Stimulated activated CD8-positive, alpha-beta memory T cell treated with anti-CD3 and anti-CD28 coated beads, Interleukin-7, amount 100 ng/mL, for 48 hours (primary cell): ENCODE results near the gene FOXR1.

Source experiments
- DNase-seq, 2 donors: peaks; one replicate each; pipeline ENCODE4 v3.0.0-alpha.2; 2020; ENCODE audit warnings: low read depth in 1 of 2; ENCODE audit errors: extremely low read depth in 1 of 2

FOXR1 gene

GRCh38 chr11:119025099-119025473, 53.5 kb downstream of the FOXR1 start:
- no peak for DNase-seq

DNA sequence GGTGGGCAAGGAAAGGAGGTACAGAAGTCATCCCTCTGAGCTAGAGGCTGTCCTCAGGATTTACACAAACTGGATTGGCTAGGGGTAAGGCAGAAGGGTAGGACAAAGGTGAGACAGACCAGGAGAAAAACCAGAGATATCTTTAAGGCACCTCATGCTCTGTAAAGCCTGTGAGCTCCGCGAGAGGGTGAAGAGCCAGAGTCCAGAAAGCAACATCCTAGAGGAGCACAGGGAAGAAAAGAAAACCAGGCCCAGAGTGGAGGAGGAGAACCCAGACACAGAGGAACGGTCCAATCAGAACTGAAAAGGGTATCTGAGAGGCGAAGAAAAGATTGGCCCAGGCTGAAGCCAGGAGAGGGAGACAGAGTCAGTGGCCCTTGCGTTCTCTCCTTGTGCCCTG, 54.0 kb downstream of the FOXR1 start:
- DNase-seq: no peak

DNA sequence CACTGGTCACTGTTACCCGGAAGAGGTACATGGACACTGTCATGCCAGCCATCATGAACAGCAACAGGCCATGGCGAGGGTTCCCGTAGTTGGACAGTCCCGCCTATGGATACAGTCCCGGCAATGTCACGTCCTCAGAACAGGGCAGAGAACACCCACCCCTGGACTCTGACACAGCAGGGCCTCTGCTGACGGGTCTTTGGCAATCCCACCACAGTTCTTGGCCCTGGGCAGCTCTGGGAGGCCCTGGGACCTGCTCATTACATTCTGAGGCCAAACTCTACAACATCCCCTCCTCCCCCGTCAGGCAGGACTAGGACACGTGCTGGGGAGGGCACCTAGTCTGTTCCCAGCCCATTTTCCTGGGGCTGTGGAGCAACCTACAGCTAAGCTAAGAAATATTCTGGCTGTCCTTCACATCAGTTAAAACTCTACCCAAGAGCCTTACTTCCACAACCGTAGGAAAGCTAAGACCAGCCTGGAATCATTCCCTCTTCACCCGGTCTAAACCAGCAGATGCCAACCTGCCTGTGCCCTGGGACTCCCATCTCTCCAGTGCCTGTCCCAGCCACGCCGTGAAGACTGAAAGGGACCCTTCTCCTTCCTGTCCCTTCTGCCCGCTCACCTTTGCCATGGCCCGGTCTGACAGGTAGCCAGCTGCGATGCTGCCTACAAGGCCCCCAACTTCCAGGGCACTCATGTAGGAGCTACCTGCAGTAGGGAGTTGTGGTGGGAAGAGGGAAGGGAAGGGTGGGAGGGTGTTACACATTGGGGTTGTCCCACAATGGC, 54.6 kb downstream of the FOXR1 start:
- DNase-seq: no peak

DNA sequence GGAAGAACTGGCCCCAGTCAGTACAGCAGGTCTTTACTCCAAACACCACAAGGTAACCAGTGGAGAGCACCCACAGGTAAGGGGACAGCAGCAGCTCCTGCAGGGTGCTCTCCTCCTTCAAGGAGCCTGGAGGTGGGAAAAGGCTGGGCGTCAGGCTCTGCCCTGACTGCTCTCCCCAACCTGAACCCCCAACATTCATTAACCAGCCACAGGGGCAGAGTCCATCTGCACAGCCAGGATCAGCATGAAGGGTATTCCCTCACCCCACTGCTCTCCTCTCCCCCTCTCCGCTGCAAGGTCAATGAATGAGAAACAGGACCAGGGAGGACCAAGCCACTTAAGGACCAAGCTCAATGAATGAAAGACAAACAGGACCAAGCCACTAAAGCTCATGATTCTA, 55.4 kb downstream of the FOXR1 start:
- DNase-seq: no peak

DNA sequence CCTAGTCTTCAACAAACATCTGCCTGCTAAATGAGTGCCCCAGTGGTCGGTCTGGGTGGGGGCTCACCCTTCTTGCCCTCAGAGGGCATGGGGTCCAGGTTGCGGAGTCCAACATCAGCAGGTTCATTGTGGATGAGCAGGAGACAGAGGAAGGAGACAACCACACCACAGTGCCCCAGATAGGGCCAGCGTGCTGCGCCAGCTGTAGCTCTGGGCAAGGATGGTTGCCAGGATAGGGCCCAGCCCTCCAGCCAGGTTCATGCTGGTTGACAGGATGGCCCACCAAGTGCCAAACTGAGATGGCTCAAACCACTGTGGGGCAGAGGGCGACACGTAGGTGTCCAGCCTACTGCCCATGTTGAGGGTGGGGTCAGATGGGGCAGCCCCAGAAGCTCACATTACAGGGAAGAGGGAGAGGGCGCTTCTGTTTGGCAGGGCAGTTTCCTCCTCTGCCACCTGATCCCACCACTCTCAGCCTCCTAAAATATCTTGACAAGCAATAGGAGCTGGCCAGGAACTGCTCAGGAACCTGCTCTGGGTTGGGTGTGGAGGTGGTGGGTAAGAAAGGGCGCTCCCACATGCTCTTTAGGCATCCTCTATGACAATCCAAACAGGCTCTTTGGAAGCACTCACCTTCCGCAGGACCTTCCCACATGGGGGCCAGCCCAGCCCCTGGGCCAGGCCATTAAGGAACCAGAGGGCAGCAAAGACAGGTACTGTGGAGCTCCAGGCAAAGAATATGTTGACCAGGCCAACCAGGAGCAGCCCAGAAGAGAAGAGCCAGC, 56.2 kb downstream of the FOXR1 start:
- DNase-seq: no peak

GRCh38 chr11:119028346-119029068, 56.9 kb downstream of the FOXR1 start:
- DNase-seq: no peak

DNA sequence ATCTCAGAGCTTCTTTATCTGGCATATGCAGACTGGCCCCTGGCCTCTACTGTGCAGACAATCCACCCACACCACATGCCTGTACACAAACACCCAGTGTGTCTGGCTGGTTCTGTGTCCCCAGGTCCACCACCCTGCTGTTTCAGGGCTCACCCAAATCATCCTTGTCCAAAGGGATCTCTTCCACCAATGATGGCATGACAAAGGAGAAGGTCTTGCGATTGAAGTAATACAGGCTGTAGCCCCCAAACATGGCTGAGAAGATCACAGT, 57.4 kb downstream of the FOXR1 start:
- no peak for DNase-seq

DNA sequence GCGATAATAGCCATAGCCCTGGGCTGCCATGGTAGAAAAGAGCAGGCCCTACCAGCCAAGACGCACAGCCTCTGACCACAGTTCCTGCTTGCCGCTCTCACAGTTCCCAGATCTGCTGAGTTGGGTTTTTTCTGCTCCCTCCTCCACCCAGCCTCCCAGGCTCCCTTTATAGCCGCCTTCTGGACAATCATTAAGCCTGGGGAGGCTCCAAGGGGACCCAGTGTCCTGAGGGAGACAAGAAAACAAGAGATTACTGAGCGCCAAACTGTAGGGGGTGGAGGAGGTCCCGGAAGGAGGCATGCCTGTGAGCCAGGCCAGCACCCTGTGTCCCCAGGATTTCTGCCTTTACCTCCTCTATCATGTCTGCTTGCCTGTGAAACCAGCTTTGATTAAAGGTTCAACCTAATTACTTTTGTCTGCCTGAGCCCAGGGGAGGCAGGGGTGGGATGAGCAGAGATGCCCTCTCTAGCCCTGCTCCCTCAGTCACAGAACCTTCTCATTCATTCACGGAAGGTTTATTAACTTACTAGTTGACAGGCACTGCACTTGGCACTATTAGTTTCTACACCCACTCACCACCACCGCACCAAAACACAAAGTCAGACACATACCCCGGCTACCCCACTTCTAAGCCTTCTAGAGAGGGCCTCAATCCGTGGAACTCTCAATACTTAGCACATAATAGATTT, 57.9 kb downstream of the FOXR1 start:
- DNase-seq: peak; percentile 9 to 16

DNA sequence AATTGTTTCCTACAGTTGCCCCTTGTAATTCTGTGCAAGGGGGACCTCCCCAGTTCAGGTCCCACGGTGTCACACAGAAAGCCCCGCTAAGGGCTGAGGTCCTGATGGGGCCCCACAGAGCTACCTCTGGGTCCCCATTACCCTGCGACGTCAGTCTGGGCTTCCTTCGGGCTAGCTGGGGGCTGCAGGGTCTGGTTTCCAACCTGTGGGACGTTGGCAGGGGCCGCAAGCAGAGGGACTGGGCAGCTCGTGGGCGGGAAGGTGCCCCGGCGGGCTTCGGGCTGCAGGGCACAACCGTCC, 58.4 kb downstream of the FOXR1 start:
- DNase-seq: no peak

DNA sequence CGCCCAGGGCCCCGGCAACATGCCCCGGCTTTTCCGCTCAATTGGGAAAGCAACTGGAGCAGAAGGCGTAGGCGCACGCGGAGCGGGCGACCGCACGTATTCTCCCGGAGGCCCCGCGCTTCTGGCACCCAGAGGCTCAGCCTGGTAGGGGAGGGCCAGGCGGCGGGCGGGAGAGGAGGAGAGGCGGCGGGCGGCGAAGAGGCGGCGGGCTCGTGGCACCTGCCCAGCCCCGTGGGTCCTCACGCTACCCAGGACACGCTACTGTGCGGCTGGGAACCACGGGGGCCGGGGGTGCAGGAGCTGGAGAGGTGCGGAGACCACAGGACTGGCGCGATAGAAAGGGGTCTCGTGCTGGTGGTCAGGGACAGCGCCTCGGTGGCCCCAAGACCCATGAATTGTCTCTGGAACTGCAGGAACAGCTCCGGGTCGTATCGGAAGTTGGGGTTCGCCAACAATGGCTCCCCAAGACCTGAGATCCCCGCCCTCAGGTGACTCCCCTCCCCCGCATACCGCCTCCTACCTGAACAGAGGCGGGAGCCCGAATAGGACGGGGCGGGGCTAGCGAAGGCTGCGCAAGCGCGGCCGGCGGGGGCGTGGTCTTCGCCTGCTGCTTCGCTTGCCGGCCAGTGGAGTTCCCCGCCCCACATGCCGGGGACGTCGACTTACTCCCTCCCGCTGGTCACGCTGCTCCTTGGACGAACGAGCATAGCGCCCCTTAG, 58.9 kb downstream of the FOXR1 start, which contains the start of gene SLC37A4:
TSS of gene SLC37A4 (minus strand) at position 549 of the 719 bp plus-strand sequence.
- DNase-seq: peak; percentile 98
